Ureter (tissue), 1 donor: Measurements from ENCODE around the gene TFDP2. TPM values are rescaled to one million over a fixed set of nuclear protein-coding genes. Genes with fewer than 3 reads are reported as not detected.
"Not testable (repeated sequence)": the region's sequence is repeated elsewhere in the genome, so short reads cannot be mapped to it uniquely, and the experiment has no call there.

ENCODE experiments used
- DNase-seq: peaks from one replicate; pipeline ENCODE4 v3.0.0-alpha.2; 2020; ENCODE audit warnings: low spot score
- total RNA-seq: library from RNA; stranded (reverse); gene quantifications from one replicate; pipeline ENCODE4 v1.2.4, GENCODE V29; 2023
- donor health status: DM: yes; HTN: yes; CAD: no.

TFDP2 gene
- total RNA-seq, 1 donor from 2014 or later = 42.1 TPM

DNA sequence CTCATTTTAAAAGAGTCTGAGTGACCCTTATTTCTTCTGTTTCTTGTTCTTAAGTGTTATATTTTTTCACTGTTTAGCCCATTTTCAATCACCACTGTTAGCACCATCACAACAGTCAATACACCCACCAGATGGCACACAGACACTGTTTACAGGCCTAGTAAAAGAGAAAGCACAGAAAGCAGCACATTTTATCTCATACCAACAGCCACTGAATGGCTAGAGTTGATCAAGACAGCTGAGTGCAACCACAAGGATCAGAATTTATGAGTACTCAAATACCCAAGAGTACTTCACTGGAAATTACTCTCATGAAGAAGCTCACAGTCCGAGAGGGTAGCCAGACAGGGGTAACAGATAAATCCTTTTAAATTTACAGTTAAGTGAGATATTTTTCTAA is 127.0 kb downstream of the TFDP2 start:
- DNase-seq = no peak

DNA sequence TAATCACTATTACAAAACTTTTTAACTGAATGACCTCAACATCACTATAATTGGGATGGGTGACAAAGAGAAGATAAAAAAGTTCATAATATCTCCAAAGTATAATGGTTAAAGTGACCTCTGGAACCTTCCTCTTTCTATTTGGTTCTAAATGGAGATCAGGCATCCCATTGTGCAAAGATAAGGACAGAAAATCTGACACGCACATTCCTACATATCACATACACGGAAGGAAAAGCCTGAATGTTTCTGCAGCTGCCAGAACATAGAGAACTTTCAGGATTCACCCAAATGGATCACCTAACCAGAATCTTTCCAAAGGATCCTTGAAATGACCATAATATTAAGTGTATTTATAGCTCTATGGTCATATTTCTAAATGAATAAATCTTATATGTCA is 128.2 kb downstream of the TFDP2 start:
- DNase-seq = no peak

DNA sequence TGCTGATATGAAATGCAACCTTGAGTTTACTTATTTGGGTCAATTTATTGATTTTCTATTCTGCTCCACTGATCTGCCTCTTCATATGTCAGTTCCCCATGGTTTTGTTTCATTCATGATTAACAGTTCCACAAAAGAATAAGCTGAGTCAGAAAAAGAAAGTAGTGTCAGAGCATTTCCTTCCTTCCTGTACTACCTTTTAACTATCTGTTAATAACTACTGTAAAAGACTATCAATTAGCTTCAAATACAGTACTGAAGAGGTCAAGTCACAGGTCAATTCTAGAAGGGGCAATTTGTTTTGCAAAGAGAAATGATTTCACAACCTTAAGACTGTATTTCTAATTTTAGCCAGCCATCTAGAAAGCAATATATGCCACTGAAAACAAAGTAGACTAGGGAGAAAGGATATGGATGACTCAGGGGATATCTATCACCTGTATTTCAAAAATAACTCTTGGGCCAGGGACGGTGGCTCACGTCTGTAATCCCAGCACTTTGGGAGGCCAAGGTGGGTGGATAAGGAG is 129.5 kb downstream of the TFDP2 start:
- DNase-seq = no peak

DNA sequence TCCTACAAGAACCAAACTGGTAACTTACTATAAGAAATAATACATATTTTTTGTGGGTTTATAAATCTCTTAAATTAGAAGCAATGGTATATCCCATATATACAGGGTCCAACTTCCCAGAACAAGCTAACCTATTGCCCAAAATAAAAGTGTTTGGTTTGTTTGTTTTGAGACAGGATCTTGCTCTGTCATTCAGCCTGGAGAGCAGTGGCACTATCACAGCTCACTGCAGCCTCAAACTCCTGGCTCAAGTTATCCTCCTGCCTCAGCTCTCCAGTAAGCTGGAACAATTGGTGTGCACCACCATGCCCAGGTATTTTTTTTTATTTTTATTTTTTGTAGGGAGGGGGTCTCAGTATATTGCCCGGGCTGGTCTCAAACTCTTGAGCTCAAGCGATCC is 135.4 kb downstream of the TFDP2 start:
- no peak for DNase-seq

DNA sequence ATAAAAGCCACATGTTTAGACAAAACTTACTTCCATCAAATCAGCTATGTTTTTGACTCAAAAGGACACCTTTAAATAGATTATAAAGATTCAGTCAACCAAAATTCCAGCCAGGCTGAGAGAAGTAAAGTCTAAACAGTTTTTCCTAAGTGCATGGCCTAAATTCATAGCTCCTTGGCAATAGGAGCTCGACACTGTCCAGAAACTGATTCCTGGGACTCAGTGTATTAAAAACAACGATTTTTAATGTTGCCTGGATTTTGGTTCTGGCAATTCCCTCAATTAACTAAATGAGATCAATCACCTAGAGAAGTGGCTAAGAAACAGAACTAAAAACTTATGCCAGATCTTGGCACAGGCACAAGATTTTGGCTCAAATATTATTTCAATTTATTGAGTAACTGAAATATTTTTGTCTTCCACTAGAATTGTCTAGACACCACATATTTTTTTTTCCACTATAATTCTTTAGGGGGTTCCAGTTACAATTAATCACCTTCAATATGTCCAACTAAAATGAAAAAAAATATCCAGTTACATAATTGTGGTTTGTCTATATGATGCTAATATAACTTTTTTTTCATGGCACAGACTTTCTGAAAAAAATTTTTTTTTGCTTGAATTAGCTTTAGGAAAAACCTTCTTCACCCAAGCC is 135.9 kb downstream of the TFDP2 start:
- no peak for DNase-seq

DNA sequence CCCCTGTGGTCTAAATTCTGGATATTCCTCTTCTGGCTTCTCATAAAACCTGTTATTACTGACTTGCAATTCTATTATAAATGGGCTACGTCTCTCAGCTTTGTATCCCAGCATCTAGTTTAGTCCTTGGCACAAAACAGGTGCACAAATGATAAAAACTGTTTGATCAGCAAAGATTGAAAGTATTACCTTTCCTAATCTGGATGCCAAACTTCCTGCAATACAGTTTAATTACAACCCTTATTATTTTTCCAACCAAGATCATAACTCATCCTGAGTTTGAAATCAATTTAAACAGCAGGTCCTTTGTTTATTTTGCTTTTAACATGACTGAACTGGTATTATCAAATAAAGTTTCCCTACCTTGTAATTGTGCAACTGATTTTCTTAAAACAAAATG is 140.3 kb downstream of the TFDP2 start:
- no peak for DNase-seq

DNA sequence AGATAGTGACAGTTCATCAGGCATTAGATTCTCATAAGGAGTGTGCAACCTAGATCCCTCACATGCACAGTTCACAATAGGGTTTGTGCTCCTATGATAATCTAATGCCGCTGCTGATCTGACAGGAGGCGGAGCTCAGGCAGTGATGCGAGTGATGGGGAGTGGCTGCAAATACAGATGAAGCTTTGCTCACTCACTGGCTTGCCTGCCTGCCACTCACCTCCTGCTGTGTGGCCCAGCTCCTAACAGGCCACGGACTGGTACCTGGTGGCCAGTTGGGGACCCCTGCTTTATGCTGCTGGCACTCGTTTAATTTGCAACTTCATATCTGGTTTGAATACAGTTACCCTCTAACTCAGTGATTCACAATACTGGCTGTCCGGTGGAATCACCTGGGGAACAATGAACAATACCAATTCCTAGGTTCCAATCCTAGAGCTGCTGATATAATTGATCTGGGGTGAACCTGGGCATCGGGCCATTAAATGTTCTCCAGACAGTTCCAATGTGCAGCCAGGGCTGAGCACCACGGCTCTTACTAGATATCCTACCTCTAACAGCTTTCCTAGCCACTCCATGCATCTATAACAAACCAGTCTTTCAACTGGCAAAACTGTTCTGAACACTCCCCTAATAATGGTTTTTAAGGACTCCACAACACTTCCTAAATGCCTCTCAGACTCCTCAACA is 141.5 kb downstream of the TFDP2 start:
- no peak for DNase-seq

DNA sequence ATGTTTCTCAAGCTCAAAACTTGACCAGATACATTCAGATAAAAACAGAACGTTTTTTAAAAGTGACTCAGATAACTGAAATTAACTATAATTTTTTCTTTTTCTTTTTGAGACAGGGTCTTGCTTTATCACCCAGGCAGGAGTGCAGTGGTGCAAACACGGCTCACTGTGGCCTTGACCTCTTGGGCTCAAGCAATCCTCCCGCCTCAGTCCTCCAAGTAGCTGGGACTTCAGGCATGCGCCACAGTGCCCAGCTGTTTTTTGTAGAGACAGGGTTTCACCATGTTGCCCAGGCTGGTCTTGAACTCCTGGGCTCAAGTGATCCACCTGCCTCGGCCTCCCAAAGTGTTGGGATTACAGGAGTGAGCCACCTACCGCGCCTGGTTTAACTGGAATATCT is 144.4 kb downstream of the TFDP2 start:
- DNase-seq = not testable (repeated sequence)

DNA sequence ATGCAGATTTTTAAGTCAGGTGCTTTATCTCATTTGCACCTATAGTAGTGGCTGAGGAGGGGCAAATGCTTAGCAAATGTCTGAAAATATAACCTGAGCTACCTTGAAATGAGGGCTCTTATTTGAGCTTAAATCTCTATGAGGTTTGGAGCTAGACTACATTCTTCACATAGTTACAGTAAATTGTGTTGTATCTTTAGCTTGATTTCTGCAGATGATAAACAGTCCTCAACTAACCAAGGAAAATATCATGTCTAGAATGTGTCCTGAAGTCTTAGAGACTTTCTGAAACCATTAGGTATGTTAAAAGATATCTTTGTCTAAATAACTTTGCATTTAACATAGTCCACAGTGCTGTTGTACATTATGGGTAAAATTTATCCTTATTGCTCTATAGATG is 145.3 kb downstream of the TFDP2 start:
- DNase-seq = no peak

DNA sequence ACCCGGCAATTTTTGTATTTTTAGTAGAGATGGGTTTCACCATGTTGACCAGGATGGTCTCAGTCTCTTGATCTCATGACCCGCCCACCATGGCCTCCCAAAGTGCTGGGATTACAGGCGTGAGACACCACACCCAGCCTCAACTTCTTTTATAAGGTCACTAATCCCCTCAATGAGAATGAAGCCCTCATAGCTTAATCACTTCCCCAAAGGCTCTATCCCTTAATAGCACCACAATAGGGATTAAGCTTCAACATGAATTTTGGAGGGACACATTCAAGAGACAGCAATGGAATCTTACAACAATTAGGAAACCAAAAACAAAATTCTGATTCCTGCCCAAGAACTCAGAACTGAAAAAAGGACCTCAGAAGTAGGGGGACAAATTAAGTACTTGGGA is 146.1 kb downstream of the TFDP2 start:
- no peak for DNase-seq

DNA sequence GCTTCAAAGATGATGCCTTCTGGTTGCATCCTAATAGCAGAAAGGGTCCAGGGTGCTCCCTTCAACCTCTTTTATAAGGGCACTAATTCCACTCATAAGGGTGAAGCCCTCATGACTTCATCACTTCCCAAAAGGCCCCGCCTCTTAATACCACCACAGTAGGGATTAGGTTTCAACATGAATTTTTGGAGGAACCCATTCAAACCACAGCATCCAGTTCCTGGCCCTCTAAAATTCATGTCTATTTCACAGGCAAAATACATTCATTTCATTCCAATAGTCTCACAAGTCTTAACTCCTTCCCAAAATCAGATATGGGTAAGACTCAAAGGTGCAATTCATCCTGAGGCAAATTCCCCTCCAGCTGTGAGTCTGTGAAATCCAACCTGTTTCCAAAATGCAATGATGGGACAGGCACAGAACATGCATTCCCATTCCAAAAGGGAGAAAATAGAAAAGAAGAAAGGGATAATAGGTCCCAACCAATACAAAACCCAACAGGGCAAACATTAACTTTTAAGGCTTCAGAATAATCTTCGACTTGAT is 148.9 kb downstream of the TFDP2 start:
- DNase-seq = no peak

DNA sequence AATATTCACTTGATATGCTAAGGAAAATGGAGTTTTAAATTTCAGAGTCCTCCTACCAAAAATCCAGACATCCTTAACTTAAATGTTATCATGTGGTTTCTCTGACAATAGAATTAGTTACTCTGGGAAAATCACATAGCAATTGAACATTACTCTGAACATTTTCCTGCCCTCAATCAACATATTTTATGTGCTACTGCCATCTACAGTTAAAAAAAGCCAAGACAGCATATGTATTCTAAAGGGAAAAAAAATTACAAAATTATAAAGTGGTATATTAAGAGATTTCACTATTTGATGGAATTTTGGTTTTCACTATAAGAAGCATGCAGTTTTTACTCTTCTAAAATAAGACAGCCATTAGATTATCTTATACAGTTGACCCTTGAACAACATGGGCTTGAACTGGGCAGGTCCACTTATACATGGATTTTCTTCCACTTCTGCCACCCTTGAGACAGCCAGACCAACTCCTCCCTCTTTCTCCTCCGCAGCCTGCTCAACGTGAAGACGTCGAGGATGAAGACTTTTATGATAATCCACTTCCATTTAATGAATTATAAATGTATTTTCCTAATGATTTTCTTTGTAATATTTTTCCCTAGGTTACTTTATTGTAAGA is 150.6 kb downstream of the TFDP2 start:
- DNase-seq = no peak

DNA sequence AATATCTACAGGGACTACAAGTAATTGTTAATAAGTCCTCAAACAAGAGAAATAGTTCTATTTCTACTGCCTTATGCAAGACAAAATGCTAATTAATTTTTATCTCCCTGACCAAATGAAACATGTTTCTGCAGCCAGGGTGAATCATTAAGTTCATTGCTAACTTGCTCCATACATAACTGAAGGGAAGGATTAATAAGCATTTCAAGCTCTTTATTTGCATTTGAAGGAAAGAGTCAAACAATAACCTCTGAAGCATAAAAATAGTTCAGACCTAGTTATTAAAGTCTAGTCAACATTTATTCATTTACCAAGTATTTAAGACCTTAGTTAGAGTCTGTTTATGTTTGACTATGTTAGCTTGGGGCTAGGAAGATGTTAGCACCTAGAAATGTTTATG is 152.9 kb downstream of the TFDP2 start:
- DNase-seq = no peak

DNA sequence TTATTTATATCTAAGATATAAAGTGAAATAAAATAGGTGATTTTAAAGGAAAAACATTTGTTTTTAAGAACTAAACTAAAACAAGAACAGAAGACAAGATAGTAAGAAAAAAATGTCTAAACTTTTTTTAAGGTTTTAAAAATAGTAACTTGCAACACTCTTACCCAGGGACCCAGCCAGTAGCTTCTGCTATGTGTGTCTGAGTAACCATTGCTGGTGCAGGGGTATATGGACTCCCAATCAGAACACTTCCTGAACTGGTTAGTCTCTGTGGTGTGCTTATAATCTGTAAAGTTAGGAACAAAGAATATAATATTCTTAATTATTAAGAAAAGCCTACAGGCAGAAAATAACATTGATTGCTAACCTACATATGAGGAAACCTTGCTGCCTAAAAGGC is 154.5 kb downstream of the TFDP2 start:
- DNase-seq = no peak

DNA sequence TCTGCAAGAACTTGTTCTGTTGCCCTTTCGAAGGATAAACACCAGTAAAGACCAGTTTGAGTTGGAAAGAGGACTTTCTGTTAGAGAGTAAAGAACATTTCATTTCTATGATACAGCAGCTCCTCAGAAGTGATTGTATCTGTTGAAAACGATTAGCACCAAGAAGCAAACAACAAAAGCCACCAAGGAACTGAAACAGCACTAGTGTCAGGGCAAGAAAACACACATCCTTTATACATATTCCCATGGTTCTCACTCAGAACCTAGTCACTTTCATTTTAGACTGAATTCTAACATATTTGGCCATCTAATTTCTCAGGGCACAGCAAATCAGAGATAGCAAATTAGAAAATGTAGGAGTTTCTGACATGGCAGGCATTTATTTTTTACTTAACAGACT is 156.8 kb downstream of the TFDP2 start:
- no peak for DNase-seq

DNA sequence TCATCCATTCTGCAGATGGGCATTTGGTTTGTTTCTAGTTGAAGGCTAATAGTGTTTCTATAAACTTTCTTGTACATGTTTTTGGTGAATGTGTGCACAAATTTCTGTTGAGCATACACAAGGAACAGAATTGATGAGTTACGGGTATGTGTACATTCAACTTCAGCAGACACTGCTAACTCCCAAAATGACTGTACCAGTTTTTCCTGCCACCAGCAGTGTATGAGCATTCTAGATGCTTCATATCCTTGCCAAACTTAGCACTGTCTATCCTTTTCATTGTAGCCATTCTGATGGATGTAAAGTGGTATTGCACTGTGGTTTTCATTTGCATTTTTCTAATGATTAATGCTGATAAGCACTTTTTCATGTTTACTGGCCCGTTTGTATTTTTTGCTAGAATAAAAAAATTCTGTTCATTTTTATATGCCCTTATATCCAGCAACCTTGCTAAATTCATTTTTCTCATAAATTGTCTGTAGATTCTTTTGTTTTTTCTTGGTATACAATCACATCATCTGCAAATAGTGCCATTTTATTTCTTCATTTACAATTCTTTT is 162.7 kb downstream of the TFDP2 start:
- no peak for DNase-seq

DNA sequence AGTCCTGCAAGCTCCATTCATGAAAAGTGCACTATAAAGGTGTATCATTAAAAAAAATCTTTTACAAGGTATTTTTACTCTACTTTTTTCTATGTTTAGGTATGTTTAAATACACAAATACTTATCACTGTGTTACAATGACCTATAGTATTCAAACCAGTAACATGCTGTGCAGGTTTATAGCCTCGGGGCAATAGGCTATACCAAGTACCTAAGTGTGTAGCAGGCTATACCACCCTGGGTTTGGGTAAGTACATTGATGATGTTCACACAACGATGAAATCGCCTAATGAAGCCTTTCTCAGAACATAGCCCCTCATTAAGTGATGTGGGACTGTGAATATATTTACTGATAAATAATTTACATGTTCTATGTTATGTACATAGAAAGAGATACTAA is 168.3 kb downstream of the TFDP2 start:
- no peak for DNase-seq

DNA sequence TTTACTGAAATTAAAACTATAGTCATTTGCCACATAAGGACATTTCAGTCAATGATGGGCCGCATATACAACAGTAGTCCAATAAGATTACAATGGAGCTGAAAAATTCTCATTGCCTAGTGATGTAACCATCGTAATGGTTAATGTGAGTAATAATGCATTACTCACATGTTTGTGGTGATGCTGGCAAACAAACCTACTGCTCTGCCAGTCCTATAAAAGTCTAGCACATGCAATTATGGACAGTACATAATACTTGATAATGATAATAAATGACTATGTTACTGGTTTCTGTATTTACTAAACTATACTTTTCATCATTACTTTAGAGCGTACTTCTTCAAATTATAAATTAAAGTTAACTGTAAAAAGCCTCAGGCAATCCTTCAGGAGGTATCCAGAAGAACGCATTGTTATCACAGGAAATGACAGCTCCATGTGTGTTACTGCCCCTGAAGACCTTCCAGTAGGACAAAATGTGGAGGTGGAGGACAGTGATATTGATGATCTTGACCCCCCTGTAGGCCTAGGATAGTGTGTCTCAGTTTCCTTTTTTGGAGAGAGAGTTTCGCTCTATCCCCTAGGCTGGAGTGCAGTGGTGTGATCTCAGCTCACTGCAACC is 170.2 kb downstream of the TFDP2 start:
- no peak for DNase-seq

DNA sequence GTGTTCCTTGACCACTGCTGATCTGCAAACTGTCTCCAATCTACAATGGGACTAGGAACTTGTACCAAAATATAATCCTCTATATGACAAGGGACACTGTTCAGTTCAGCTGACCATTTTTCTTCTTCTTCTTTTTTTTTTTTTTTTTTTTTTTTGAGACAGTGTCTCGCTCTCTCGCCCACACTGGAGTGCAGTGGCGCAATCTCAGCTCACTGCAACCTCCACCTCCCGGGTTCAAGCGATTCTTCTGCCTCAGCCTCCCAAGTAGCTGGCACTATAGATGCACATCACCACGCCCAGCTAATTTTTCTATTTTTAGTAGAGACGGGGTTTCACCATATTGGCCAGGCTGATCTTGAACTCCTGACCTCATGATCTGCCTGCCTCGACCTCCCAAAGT is 174.6 kb downstream of the TFDP2 start:
- not testable (repeated sequence) for DNase-seq

DNA sequence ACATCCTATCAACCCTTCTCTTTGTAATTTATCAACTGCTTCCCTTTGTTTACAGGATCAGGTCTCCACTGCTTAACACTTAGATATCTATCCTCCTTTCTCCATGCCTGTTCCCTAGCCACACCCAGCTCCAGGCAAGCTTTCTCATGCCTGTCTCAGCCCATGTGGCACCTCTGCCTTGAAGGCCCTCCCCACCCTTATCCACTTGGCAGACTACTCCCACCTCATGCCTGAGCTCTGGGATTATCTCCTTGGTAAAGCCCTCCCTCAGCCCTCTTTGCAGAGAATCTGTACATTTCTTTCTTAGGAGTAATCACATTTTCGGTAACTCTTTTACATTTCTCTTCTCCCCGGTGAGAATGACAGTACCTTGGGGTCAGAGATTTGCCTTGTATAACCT is 176.9 kb downstream of the TFDP2 start:
- no peak for DNase-seq

DNA sequence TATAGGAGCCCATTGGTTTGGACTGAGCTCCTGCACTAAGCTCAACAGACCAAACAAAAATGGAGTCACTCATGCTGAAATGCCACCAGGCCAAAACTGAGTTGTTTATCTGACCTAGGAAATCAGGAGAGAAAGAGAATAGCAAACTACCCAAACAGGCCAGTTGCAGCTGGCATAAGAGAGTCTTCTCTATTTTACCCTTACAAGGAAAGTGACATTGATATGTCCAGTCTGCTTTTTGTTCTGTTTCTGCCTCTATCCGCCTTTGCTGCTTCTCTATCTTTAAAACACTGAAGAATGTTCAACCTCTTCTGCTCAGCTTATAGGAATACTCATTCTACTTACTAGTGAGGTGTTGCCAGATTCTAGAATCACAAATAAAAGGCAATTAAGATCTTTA is 177.8 kb downstream of the TFDP2 start:
- no peak for DNase-seq

DNA sequence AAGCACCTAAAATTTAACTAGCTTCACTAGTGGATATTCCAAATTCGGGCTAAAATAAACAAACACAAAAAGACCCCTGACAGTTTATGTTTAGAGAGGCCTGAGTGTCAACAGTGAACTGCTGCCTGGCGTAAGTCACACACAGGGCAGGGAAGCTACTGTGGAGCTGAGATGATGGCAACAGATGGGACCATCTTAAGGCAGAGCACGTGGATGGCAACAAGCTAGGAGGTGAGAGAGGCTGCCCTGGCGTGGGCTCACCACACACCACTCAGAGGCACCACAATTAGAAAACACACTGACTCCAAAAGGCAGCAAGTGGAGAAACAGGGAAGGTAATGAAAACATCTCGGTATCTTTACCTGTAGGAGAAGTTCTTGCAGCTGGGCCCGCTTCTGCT is 179.6 kb downstream of the TFDP2 start:
- DNase-seq = no peak
